IPS DF 6.9 (cell line): ENCODE results near the gene CASR.

Experiments used
- DNase-seq: peaks from one replicate; pipeline ENCODE4 v3.0.0-alpha.2; 2013; ENCODE audit warnings: low read depth, low spot score
- H3K27ac ChIP-seq: one replicate; pipeline ENCODE4 v1.5.1; 2013; ENCODE audit warnings: low read length, control low read depth
- H3K27me3 ChIP-seq: 2 replicates; pipeline ENCODE4 v1.6.1; 2013; ENCODE audit warnings: mild to moderate bottlenecking, low read length; ENCODE audit not compliant: control insufficient read depth, insufficient read depth
- H3K36me3 ChIP-seq: 2 replicates; pipeline ENCODE4 v1.6.1; 2013; ENCODE audit warnings: low read length; ENCODE audit not compliant: control insufficient read depth, insufficient read depth
- H3K4me1 ChIP-seq: 2 replicates; pipeline ENCODE4 v1.6.1; 2013; ENCODE audit warnings: low read length; ENCODE audit not compliant: control insufficient read depth, insufficient read depth
- H3K4me3 ChIP-seq: 2 replicates; pipeline ENCODE4 v1.5.1; 2013; ENCODE audit warnings: mild to moderate bottlenecking, low read length
- H3K9me3 ChIP-seq: 2 replicates; pipeline ENCODE4 v1.6.1; 2013; ENCODE audit warnings: low read length, inconsistent platforms; ENCODE audit not compliant: control insufficient read depth, insufficient read depth
- WGBS: extraction: QIAGEN DNeasy Blood & Tissue Kit; methylation state at CpG from one replicate; pipeline ENCODE4 v1.1.7; 2013; ENCODE audit warnings: mixed read lengths, missing lambda C conversion rate; ENCODE audit not compliant: insufficient read length, insufficient coverage; 5-methylcytosine and 5-hydroxymethylcytosine counted together

The CASR gene

GRCh38 chr3:122322095-122323075 is 138.9 kb downstream of the CASR start:
- no peak overlapping the region for H3K4me3 ChIP-seq
- H3K4me1 ChIP-seq = no peaks in the 10 kb centered on the region
- no peak overlapping the region for H3K27ac ChIP-seq
- no CpG with 5 or more reads among the region's 5 CpGs for WGBS
- H3K36me3 ChIP-seq = no peaks in the 10 kb centered on the region
- DNase-seq = no peak
- no peaks in the 10 kb centered on the region for H3K9me3 ChIP-seq
- H3K27me3 ChIP-seq = no peaks in the 10 kb centered on the region

- no peak within 1 kb of the TSS for H3K27ac ChIP-seq
- no peaks in the 10 kb centered on the region for H3K4me1 ChIP-seq
- H3K27me3 ChIP-seq = no peaks in the 10 kb centered on the region
- H3K36me3 ChIP-seq = no peaks in the 10 kb centered on the region
- no CpG with 5 or more reads among the region's 6 CpGs for WGBS
- H3K4me3 ChIP-seq = no peak within 1 kb of the TSS
- no peaks in the 10 kb centered on the region for H3K9me3 ChIP-seq
- DNase-seq = no peak
Observed at GRCh38 chr3:122324871-122325323, 141.4 kb downstream of the CASR start, which contains the start of gene CSTA. Gene CSTA, plus strand, starts transcription at chr3:122325248. Its CDS starts 45 bp downstream, at chr3:122325293.

GRCh38 chr3:122325769-122326168 is 142.3 kb downstream of the CASR start:
- Histone ChIP-seq H3K4me1 (no peaks in the 10 kb centered on the region), H3K27me3 (no peaks in the 10 kb centered on the region), H3K4me3 (no peak overlapping the region), H3K36me3 (no peaks in the 10 kb centered on the region), H3K27ac (no peak overlapping the region), H3K9me3 (no peaks in the 10 kb centered on the region)
- no peak for DNase-seq
- no CpG with 5 or more reads among the region's 3 CpGs for WGBS

GRCh38 chr3:122331886-122332285 is 148.4 kb downstream of the CASR start:
- no peaks in the 10 kb centered on the region for H3K36me3 ChIP-seq
- WGBS = no CpG with 5 or more reads among the region's 4 CpGs
- no peak overlapping the region for H3K4me3 ChIP-seq
- no peaks in the 10 kb centered on the region for H3K27me3 ChIP-seq
- H3K9me3 ChIP-seq = no peaks in the 10 kb centered on the region
- DNase-seq = no peak
- H3K27ac ChIP-seq = no peak overlapping the region
- no peaks in the 10 kb centered on the region for H3K4me1 ChIP-seq

- DNase-seq = no peak
- no CpG with 5 or more reads among the region's 8 CpGs for WGBS
Observed at GRCh38 chr3:122332551-122332950, 149.1 kb downstream of the CASR start.

More at GRCh38 chr3:122332551-122332950, 149.1 kb downstream of the CASR start:
- Histone ChIP-seq H3K4me3 (no peak overlapping the region), H3K36me3 (no peaks in the 10 kb centered on the region), H3K27ac (no peak overlapping the region), H3K27me3 (no peaks in the 10 kb centered on the region), H3K4me1 (no peaks in the 10 kb centered on the region), H3K9me3 (no peaks in the 10 kb centered on the region)
